KOPT-K1 (cell line): ENCODE data around the gene PDLIM7.

Experiments
- H3K27ac ChIP-seq: fragments of 200-600 bp; sonication (generic); 2 replicates; pipeline ENCODE4 v1.5.1; 2016; ENCODE audit warnings: antibody characterized with exemption, mild to moderate bottlenecking, low read depth, low read length; ENCODE audit not compliant: poor library complexity, severe bottlenecking
- H3K36me3 ChIP-seq: fragments of 200-600 bp; sonication (generic); 2 replicates; pipeline ENCODE4 v1.5.1; 2017; ENCODE audit warnings: antibody characterized with exemption, mild to moderate bottlenecking, low read length, moderate library complexity; ENCODE audit not compliant: insufficient read depth
- H3K9me3 ChIP-seq: fragments of 200-600 bp; sonication (generic); 2 replicates; pipeline ENCODE4 v1.5.1; 2017; ENCODE audit warnings: antibody characterized with exemption, low read length, mild to moderate bottlenecking; ENCODE audit not compliant: insufficient read depth, poor library complexity, severe bottlenecking

PDLIM7 gene

DNA sequence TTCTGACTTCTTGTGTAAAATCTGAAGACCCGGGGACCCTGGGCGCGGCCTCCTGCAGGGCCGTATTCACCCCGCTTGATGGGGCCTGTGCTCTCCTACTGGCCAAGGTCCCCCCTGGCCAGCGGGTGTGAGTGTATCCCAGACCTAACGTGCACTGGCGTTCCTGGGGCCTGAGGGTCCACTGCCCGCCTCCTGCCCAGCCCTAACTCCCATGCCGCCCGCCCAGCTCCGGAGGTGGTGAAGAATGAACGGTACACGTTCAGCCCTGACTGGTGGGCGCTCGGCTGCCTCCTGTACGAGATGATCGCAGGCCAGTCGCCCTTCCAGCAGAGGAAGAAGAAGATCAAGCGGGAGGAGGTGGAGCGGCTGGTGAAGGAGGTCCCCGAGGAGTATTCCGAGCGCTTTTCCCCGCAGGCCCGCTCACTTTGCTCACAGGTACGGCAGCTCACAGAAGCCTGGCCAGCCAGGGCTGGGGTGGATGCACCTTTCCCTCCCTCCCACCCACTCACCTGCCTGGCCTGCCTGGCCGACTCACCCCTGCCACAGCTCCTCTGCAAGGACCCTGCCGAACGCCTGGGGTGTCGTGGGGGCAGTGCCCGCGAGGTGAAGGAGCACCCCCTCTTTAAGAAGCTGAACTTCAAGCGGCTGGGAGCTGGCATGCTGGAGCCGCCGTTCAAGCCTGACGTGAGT lies 61.4 kb downstream of the PDLIM7 start:
- no peak overlapping the region for H3K27ac ChIP-seq
- peaks cover 90% of the 10 kb centered on the region for H3K36me3 ChIP-seq
- no peaks in the 10 kb centered on the region for H3K9me3 ChIP-seq

- no peaks in the 10 kb centered on the region for H3K9me3 ChIP-seq
- H3K36me3 ChIP-seq: peaks cover 88% of the 10 kb centered on the region
- no peak overlapping the region for H3K27ac ChIP-seq
These were observed 62.3 kb downstream of the PDLIM7 start for GRCh38 chr5:177434942-177435738.

- H3K9me3 ChIP-seq: no peaks in the 10 kb centered on the region
- peaks cover 87% of the 10 kb centered on the region for H3K36me3 ChIP-seq
- H3K27ac ChIP-seq: no peak overlapping the region
These were observed 63.0 kb downstream of the PDLIM7 start for GRCh38 chr5:177434437-177434836.

DNA sequence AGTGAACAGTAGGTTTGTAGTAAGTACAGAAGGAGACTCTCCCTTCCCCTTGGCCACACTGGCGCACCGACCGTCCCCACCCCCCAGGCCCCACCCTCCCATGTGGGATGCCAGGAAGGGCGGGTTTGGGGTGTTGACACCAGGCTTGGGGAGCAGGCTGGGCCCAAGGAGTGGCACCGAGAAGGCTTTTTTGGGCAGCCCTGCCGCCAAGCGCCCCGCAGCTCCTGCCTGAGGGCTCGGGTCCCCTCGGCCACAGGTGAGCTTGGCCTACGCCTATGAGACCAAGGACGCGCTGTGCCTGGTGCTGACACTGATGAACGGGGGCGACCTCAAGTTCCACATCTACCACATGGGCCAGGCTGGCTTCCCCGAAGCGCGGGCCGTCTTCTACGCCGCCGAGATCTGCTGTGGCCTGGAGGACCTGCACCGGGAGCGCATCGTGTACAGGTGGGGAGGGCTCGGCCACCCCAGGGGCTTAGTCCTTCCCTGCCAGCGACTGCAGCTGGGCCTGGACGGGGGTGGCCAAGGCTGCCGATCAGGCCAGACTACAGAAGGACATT lies 63.7 kb downstream of the PDLIM7 start:
- Histone ChIP-seq H3K27ac (no peak overlapping the region), H3K9me3 (no peaks in the 10 kb centered on the region), H3K36me3 (peaks cover 80% of the 10 kb centered on the region)
